Adrenal gland (tissue), 5 donors: ENCODE results near the gene PIK3C2G.

Experiments used
- CTCF ChIP-seq, 6 experiments: fragments of 450-650 bp in 4 of 6; fragments of 200-600 bp in 2 of 6; sonication (generic) in 1 of 6; IDR thresholded peaks; 1 replicate in 5 of 6; 2 replicates in 1 of 6; pipeline versions ENCODE4 v1.5.1 to v1.8.0; 2016 to 2021; ENCODE audit warnings: antibody characterized with exemption in 6 of 6, mild to moderate bottlenecking in 2 of 6, moderate library complexity in 1 of 6
- POLR2A ChIP-seq, 2 donors: fragments of 450-650 bp; IDR thresholded peaks; one replicate each; pipeline ENCODE4 v1.6.1; 2017; ENCODE audit warnings: antibody characterized with exemption in 2 of 2, mild to moderate bottlenecking in 2 of 2, moderate library complexity in 1 of 2
- donor health status: DM: no; HTN: no; CAD: no.

- TF ChIP-seq CTCF (IDR thresholded peaks at IDR 0.05) (no peak), POLR2A (IDR thresholded peaks at IDR 0.05) (no peak)
These were observed 107.3 kb downstream of the PIK3C2G start for GRCh38 chr12:18368594-18368993.
